NCI-H2227 (cell line): Measurements from ENCODE around the gene ERF.

Source experiments
- DNase-seq: peaks from one replicate; lab custom pipeline; 2025; ENCODE audit not compliant: unreplicated experiment; lab: John Stamatoyannopoulos, UW

ERF gene

DNA sequence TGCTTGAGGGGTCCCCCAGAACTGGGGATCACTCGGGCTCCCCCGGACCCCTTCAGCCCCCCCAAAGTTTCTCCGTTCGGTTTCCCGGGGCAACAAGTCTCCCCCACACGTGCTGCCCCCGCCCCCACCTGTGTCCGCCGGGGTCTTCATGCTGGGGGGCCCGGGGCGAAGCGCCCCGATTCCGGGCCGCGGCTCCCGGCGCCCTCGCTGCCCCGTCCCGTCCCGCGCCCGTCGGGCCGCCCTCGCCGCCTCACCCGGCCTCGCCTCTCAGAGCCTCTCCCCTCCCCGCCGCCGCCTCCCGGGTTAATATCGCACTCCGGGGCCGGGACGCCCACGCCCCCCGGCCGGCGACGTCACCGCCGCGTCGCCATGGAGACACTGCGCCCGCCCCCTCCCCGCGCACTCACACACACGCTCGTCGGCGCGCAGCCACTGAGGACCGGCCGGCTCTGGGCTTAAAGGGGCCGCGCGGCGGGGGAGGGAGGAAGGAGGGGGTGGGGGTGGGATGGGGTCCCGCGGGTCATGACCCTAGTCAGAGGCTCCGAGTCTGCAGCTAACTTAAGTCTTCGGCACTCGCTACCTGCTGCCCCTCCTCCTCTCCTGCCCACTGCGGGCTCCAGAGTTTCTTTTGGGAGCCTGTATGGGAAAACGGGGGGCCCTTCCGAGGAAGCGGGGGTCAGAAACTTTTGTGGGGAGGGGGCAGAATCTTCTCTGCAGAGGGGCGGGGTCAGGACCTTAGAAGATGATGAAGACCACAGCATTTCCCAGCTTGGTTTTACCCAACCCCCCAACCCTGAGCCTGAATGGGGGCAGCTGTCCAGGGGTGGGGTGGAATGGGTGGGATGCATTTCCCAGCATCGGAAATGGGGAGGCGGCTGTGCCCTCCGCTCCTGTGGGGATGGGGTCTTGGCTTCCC lies at the start of gene ERF:
Gene ERF, minus strand, starts transcription at position 279 of the 916 bp plus-strand sequence. Its CDS starts 129 bp downstream, at position 150.
- peak; percentile 99 for DNase-seq

DNA sequence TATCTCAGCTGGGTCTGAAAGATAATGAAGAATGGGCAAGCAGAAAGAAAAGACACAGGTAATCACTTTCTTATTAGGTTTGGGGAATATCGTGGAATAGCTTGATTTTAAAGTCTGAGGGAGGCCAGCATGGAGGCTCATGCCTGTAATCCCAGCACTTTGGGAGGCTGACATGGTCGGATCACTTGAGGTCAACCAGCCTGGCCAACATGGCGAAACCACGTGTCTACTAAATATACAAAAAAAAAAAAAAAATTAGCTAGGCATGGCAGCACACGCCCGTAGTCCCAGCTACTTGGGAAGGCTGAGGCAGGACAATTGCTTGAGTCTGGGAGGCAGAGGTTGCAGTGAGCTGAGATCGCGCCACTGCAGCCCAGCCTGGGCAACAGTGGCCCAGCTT lies 48.9 kb upstream of the ERF start:
- DNase-seq: no peak

DNA sequence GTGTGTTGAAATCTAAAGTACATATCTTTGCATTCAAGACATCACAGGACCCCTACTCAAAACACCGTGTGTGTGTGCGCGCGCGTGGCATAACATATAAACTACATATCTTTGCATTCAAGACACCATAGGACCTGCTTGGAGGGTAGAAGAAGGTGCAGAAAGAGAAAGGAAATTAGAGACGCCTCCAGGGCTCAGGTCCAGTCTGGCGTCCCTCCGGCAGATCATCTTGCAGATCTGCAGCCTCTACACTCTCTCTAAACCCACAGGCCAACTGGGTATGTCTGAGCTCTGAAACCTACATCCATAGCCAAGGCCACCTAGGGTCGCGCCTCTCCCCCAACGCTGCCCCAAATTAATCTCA lies 48.2 kb upstream of the ERF start:
- no peak for DNase-seq

DNA sequence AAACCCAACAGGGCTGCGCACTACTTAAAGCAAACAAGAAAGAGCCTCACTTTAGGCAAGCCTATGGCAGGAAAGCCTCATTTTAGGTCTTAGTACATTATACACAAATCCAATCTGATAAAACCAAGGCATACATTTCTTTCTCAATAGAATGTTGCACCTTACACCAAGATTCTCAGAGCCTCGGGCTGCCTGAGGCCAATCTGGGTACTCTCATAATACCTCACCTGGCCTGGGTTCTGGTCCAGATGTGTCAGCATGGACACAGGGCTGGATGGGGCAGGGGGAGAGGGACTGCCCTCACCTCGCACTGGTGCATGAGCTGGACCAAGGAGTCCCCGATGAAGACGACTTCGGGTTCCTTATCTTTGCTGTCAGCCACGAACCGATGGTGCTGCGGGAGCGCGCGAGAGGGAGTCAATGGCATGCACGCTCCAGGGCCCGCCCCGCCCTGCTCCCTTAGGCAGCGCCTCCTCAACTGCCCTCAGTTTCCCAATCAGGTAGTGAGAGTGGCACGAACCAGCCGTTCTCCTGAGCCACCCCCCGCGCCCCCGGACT lies 46.8 kb upstream of the ERF start, which contains the start of gene PRR19:
Gene PRR19, plus strand, starts transcription at position 487 of the 558 bp plus-strand sequence. CDS start 7,453 bp downstream, outside the sequence.
- peak; percentile 82 for DNase-seq

DNA sequence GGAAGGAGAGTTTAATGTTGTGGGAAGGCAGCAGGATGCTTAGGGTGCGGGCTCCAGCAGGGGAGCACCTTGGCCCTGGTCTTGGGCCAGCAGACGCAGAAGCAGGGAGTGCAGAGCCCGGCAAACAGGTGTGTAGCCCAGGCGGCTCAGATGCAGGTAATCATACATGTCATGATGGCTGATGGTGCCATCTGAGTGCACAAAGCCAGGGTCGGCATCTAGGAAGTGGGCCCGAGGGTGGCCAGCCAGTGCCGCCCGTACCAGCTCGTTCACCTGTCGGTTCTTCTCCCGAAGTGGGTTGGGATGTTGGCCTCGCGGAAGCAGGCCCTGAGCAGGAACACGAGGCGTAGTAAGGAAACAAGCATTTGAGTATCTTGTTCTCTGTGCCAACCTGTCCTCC lies 42.1 kb upstream of the ERF start:
- no peak for DNase-seq

DNA sequence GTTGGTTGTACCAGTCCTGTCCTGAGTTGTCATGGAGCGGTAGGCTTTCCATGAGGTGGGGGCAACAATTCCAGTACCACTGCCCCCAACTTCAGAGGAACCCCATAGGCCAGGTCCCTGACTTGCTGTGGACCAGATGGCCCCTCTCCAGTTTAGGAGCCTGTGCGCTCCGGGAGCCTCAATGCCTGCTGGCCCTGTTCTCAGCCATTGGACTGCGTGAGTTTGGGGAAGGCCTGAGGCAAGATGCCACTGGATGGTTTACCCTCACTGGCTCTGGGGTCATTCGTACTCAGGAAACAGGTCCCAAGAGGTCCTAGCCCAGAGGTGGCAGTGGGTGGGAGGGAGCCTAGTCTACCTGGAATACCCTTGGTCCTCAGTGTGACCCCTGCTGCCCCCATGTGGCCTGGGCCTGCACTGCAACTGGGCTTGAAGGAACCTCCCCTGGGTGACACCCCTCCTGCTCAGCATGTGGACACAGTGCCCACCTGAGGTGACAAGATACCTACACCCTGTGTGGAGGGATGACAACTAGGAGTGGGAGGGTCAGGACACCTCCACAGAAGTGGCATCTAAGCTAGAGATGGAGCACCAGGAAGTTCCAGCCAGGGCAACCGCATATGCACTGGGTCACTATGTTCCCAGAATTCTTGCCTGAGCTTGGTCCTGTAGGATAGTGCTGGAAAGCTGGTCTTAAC lies 41.0 kb upstream of the ERF start:
- peak; percentile 95 for DNase-seq

DNA sequence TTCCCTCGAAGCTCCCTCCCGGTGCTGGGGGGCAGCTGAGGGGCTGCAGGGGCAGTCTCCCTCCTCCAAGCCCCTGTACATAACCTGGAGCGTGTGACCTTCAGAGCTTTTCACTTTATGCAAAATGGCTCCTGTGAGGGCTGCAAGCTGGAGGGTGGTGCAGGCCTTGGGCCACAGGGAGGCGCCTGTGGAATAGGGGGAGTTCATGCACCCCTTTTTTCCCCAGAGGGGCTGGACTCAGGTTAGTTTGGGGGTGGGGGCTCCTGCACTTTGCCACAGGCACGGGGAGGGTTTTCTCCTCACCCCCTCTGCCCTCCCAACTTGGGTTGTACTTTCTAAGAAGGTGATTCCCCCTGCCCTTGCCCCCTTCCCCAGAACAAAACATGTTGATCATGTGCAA lies 40.4 kb upstream of the ERF start:
- DNase-seq: no peak

DNA sequence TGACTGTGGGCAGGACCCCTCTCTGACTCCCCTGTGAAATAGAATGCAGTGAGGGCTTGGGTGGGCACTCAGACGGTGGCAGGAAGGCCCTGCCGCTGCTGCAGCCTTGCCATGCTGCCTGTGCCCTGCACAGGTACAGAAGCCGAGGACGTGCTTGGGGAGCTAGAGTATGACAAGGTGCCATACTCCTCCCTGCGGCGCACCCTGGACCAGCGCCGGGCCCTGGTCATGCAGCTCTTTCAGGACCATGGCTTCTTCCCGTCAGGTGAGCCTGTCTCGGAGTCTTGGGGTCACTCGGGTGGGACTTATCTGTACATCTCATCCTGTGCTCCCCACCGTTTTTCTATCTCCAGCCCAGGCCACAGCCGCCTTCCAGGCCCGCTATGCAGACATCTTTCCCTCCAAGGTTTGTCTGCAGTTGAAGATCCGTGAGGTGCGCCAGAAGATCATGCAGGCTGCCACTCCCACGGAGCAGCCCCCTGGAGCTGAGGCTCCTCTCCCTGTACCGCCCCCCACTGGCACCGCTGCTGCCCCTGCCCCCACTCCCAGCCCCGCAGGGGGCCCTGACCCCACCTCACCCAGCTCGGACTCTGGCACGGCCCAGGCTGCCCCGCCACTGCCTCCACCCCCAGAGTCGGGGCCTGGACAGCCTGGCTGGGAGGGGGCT lies 39.7 kb upstream of the ERF start:
- DNase-seq: no peak

DNA sequence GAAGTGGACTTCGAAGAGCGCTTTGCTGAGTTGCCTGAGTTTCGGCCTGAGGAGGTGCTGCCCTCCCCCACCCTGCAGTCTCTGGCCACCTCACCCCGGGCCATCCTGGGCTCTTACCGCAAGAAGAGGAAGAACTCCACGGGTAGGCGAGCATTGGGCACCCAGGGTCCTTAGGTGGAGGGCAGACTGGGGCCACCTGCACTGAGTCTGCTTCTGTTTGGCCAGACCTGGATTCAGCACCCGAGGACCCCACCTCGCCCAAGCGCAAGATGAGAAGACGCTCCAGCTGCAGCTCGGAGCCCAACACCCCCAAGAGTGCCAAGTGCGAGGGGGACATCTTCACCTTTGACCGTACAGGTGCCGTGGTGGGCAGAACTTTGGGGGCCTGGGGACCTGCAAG lies 39.0 kb upstream of the ERF start:
- no peak for DNase-seq

DNA sequence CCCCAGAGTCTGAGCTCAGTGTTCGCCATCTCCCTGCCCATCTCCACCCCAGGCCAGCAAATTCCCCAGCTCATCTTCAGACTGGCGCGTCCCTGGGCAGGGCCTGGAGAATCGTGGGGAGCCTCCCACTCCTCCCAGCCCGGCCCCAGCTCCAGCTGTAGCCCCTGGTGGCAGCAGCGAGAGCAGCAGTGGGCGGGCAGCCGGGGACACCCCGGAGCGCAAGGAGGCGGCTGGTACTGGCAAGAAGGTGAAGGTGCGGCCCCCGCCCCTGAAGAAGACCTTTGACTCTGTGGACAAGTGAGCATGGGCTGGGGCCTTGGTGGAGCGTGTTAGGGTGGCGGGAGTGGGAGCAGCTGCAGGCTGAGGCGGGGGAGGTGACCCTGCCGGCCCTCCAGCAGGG lies 38.6 kb upstream of the ERF start:
- DNase-seq: peak; percentile 75

DNA sequence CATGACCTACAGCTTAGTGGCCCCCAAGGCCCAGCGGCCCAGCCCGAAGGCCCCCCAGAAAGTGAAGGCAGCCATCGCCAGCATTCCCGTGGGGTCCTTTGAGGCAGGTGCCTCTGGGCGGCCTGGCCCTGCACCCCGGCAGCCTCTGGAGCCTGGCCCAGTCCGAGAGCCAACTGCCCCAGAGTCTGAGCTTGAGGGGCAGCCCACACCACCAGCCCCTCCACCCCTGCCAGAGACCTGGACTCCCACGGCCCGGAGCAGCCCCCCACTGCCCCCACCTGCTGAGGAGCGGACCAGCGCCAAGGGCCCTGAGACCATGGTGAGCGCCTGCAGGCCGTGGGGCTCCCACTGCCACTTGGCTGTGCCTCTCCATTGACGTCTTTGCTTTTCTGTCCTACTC lies 38.0 kb upstream of the ERF start:
- DNase-seq: no peak

DNA sequence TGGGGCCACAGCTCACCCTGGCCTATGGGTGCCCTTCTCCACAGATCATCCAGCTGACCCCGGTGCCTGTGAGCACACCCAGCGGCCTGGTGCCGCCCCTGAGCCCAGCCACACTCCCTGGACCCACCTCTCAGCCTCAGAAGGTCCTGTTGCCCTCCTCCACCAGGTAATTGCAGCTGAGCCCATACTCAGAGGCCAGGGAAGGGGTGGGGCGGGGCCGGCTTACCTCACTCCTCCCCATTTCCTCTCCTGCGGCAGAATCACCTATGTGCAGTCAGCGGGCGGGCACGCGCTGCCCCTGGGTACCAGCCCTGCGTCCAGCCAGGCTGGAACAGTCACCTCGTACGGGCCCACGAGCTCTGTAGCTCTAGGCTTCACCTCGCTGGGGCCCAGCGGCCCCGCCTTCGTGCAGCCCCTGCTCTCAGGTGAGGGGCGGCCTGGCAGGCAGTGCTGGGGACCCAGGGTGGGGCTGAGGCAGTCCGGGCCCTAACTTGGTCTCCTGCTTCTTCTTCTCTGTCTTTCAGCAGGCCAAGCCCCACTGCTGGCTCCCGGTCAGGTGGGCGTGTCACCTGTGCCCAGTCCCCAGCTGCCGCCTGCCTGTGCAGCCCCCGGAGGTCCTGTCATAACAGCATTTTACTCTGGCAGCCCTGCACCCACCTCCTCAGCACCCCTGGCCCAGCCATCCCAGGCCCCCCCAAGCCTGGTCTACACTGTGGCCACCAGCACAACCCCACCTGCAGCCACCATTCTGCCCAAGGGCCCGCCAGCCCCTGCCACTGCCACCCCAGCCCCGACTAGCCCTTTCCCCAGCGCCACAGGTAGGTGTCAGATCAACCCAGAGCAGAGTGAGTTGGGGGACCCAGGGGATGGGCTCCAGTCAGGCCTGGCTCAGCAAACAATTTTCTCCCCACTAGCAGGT lies 37.4 kb upstream of the ERF start:
- DNase-seq: no peak

DNA sequence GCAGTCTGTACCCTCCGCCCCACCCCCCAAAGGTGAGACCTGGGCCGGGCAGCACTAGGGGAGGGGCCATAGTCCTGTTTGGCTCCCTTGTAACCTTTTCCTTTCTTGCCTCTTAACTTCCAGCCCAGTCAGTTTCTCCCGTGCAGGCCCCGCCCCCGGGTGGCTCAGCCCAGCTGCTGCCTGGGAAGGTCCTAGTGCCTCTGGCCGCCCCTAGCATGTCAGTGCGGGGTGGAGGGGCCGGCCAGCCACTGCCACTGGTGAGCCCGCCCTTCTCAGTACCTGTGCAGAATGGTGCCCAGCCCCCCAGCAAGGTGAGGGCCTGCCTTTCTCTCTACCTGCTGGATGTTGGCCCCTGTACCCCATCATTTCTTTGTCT lies 36.5 kb upstream of the ERF start:
- peak; percentile 77 for DNase-seq

DNA sequence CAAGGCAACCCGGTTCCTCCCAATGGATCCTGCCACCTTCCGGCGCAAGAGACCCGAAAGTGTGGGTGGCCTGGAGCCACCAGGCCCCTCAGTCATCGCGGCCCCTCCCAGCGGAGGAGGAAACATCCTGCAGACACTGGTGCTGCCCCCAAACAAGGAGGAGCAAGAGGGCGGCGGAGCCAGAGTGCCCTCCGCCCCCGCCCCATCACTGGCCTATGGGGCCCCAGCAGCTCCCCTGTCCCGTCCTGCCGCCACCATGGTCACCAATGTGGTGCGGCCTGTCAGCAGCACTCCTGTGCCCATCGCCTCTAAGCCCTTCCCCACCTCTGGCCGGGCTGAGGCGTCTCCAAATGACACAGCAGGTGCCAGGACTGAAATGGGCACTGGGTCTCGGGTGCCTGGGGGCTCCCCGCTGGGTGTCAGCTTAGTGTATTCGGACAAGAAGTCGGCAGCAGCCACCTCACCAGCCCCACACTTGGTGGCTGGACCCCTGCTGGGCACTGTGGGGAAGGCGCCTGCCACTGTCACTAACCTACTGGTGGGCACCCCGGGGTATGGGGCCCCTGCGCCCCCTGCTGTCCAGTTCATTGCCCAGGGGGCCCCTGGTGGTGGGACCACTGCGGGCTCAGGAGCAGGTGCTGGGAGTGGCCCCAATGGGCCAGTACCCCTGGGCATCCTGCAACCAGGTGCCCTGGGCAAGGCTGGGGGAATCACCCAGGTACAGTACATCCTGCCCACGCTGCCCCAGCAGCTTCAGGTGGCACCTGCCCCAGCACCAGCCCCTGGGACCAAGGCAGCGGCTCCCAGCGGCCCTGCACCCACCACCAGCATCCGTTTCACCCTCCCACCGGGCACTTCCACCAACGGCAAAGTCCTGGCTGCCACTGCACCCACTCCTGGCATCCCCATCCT lies 35.9 kb upstream of the ERF start:
- DNase-seq: peak; percentile 61

DNA sequence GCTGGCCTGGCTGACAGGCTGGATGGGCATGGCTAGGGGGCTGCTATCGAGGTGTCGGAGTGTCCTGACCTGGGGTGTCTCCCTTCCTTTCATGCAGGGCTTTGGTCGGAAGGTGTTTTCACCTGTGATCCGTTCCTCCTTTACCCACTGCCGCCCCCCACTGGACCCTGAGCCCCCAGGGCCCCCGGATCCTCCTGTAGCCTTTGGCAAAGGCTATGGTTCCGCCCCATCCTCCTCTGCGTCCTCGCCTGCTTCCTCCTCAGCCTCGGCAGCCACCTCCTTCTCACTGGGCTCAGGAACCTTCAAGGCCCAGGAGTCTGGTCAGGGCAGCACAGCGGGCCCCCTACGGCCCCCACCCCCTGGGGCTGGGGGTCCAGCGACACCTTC lies 35.2 kb upstream of the ERF start:
- DNase-seq: no peak

DNA sequence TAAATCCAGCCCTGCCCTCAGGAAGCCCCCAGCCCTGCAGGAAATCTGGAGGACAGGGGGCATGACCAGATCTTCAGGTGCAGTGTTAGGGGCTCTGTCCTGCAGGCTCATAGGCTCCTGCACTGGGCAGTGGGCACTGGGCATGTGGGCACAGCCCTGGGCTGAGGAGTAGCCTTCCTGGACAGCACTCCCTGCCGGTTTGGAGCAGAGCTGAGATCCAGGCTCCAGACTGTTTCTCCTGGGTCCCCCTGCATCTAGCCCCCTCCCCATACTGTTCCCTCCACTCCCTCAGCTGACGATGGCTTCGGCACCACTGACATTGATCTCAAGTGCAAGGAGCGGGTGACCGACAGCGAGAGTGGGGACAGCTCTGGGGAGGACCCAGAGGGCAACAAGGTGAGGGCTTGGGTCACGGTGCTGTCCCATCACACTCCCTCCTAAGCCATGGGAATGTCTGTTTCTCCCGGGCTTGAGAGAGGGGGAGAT lies 34.7 kb upstream of the ERF start:
- DNase-seq: no peak

DNA sequence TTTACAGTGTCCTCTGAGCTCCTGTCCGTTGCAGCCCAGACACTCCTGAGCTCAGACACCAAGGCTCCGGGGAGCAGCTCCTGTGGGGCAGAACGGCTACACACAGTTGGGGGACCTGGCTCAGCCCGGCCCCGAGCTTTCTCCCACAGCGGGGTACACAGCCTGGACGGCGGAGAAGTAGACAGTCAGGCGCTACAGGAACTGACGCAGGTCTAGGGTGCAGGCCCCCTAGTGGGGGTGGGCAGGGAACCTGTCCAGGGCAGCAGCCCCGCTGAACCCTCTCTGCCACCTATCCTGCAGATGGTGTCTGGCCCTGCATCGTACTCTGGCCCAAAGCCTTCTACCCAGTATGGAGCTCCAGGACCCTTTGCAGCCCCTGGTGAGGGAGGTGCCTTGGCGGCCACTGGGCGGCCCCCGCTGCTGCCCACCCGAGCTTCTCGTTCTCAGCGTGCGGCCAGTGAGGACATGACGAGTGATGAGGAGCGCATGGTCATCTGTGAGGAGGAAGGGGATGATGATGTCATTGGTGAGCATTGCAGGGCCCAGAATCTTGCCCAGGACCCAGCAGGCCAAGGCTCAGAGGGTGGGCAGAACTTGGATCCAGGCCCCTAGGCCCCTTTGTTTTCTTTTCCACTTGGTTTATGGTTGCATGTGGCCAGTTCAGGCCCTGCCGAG lies 34.1 kb upstream of the ERF start:
- no peak for DNase-seq

DNA sequence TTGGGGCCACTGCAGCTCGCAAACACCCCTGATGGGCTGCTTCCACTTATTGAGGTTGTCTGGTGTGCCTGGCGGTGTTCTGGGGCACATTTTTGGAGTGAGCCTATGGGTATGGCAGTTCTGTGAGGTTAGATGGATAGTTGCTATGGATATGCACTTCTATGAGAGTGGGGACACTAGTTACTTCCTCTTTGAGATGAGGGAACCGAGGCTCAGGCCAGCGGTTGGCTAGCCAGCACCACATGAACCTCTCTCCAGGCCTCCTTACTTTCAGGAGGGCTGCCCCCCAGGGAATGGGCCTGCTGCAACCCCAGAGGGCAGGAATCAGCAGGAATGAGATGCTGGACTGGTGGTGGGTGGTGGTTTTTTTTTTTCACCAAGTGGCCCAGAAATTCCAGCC lies 33.5 kb upstream of the ERF start:
- DNase-seq: no peak

DNA sequence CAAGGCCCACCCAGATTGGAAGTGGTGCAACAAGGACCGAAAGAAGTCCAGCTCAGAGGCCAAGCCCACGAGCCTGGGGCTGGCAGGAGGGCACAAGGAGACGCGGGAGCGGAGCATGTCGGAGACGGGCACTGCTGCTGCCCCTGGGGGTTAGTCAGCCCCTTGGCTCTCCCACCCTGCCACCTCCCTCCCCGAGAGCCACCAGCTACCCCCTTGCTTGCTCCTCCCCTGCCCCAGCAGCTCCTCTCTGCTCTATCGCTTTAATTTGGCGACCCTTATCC lies 32.8 kb upstream of the ERF start:
- no peak for DNase-seq
